NCI-H2227 treated with DMSO at 0.1 percent for 48 hours (cell line): ENCODE measurements around the gene PTPRT.

Source experiments
- DNase-seq: peaks from one replicate; lab custom pipeline; 2025; lab: John Stamatoyannopoulos, UW

The PTPRT gene

GRCh38 chr20:42714298-42715141 lies 475.2 kb downstream of the PTPRT start:
- no peak for DNase-seq

- no peak for DNase-seq
These were observed 481.4 kb downstream of the PTPRT start for GRCh38 chr20:42708266-42708665.

GRCh38 chr20:42706759-42707158 lies 482.9 kb downstream of the PTPRT start:
- no peak for DNase-seq

- DNase-seq: no peak
These were observed 484.2 kb downstream of the PTPRT start for GRCh38 chr20:42705550-42705949.

- DNase-seq: no peak
These were observed 486.0 kb downstream of the PTPRT start for GRCh38 chr20:42703744-42704143.

GRCh38 chr20:42701948-42702347 lies 487.8 kb downstream of the PTPRT start:
- no peak for DNase-seq

- DNase-seq: no peak
These were observed 489.3 kb downstream of the PTPRT start for GRCh38 chr20:42700372-42700771.

- no peak for DNase-seq
These were observed 491.7 kb downstream of the PTPRT start for GRCh38 chr20:42697962-42698361.

- no peak for DNase-seq
These were observed 498.8 kb downstream of the PTPRT start for GRCh38 chr20:42690842-42691437.

GRCh38 chr20:42688576-42688975 lies 501.1 kb downstream of the PTPRT start:
- DNase-seq: no peak

- DNase-seq: no peak
These were observed 503.6 kb downstream of the PTPRT start for GRCh38 chr20:42686057-42686456.

- no peak for DNase-seq
These were observed 510.8 kb downstream of the PTPRT start for GRCh38 chr20:42678895-42679294.

- DNase-seq: no peak
These were observed 533.6 kb downstream of the PTPRT start for GRCh38 chr20:42656130-42656529.

- no peak for DNase-seq
These were observed 537.4 kb downstream of the PTPRT start for GRCh38 chr20:42652266-42652665.

GRCh38 chr20:42650191-42650746 lies 539.4 kb downstream of the PTPRT start:
- DNase-seq: no peak

GRCh38 chr20:42649748-42650147 lies 540.0 kb downstream of the PTPRT start:
- no peak for DNase-seq

- DNase-seq: no peak
These were observed 543.5 kb downstream of the PTPRT start for GRCh38 chr20:42646250-42646649.

- DNase-seq: no peak
These were observed 547.8 kb downstream of the PTPRT start for GRCh38 chr20:42641886-42642285.

- DNase-seq: no peak
These were observed 550.6 kb downstream of the PTPRT start for GRCh38 chr20:42639140-42639539.

- DNase-seq: no peak
These were observed 553.9 kb downstream of the PTPRT start for GRCh38 chr20:42635699-42636411.

GRCh38 chr20:42634156-42634555 lies 555.5 kb downstream of the PTPRT start:
- DNase-seq: no peak

- no peak for DNase-seq
These were observed 561.0 kb downstream of the PTPRT start for GRCh38 chr20:42628683-42629082.

GRCh38 chr20:42613076-42613475 lies 576.6 kb downstream of the PTPRT start:
- DNase-seq: no peak
